MM.1S (cell line): ENCODE measurements around the gene DUSP3.

Source experiments
- EZH2 ChIP-seq: fragments of 300-600 bp; sonication (generic); optimal IDR thresholded peaks from 2 replicates; pipeline ENCODE3; 2017; ENCODE audit warnings: low read depth, mild to moderate bottlenecking, antibody characterized with exemption, low read length, mixed read lengths
- EZH2phosphoT487 ChIP-seq: fragments of 300-600 bp; sonication (generic); IDR thresholded peaks from 2 replicates; pipeline ENCODE4 v1.6.1; 2018; ENCODE audit warnings: antibody characterized with exemption, low read length
- TF ChIP-seq, protein P1 (sequence below): fragments of 300-600 bp; sonication (generic); IDR thresholded peaks from 2 replicates; pipeline ENCODE4 v1.5.1; 2016; ENCODE audit warnings: antibody characterized with exemption, low read length, mixed read lengths

DNA sequence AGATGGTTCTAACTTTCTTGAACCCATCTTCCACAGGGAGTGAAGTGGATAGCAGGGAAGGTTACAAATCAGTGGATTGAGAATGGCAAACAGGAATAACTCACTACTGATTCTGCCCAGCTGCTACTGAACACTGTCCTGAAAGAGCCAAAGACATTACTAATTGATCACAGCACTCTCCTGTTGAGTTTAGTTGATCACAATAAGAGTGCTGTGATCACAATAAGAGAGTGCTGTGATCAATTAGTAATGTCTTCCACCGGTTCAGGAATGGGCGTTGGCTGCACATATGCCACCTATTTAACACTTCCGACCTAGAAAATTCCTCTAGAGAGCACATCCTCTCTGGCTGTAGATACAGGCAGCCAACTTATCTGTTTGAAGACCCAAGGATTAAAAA is 12.8 kb upstream of the DUSP3 start:
- TF ChIP-seq, protein P1, sequence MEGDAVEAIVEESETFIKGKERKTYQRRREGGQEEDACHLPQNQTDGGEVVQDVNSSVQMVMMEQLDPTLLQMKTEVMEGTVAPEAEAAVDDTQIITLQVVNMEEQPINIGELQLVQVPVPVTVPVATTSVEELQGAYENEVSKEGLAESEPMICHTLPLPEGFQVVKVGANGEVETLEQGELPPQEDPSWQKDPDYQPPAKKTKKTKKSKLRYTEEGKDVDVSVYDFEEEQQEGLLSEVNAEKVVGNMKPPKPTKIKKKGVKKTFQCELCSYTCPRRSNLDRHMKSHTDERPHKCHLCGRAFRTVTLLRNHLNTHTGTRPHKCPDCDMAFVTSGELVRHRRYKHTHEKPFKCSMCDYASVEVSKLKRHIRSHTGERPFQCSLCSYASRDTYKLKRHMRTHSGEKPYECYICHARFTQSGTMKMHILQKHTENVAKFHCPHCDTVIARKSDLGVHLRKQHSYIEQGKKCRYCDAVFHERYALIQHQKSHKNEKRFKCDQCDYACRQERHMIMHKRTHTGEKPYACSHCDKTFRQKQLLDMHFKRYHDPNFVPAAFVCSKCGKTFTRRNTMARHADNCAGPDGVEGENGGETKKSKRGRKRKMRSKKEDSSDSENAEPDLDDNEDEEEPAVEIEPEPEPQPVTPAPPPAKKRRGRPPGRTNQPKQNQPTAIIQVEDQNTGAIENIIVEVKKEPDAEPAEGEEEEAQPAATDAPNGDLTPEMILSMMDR = no peak
- TF ChIP-seq EZH2 = no peak
- no peak for TF ChIP-seq EZH2phosphoT487
